Measurements from ENCODE around the gene NSD2. TPM values are rescaled to one million over a fixed set of nuclear protein-coding genes. Genes with fewer than 3 reads are reported as not detected.

The NSD2 gene
- total RNA-seq, 2 donors from 2014 or later, result 18.8 to 35.4 TPM

- ATAC-seq (ENCODE audit: insufficient number of reproducible peaks, low FRiP score, low read depth), result no peak
- no peak for DNase-seq (ENCODE audit: low spot score)
- Histone ChIP-seq H3K4me1 (ENCODE audit: control insufficient read depth in 1 of 2, low read depth in 2 of 2) (peaks cover 0 to 8% of the 10 kb centered on the region in 2 donors), H3K27me3 (replicated peaks; ENCODE audit: insufficient read depth) (no peaks in the 10 kb centered on the region), H3K9me3 (no peaks in the 10 kb centered on the region), H3K27ac (no peak overlapping the region), H3K4me3 (no peak overlapping the region), H3K36me3 (peaks cover 16% of the 10 kb centered on the region)
- no peak for TF ChIP-seq CTCF (IDR thresholded peaks at IDR 0.05)
Measured at GRCh38 chr4:1948232-1948631, 77.0 kb downstream of the NSD2 start.

- Histone ChIP-seq H3K9me3 (no peaks in the 10 kb centered on the region), H3K4me1 (ENCODE audit: control insufficient read depth in 1 of 2, low read depth in 2 of 2) (peaks cover 0 to 8% of the 10 kb centered on the region in 2 donors), H3K4me3 (no peak overlapping the region), H3K27ac (no peak overlapping the region), H3K27me3 (replicated peaks; ENCODE audit: insufficient read depth) (no peaks in the 10 kb centered on the region), H3K36me3 (peaks cover 23% of the 10 kb centered on the region)
- ATAC-seq (ENCODE audit: insufficient number of reproducible peaks, low FRiP score, low read depth), result no peak
- TF ChIP-seq CTCF (IDR thresholded peaks at IDR 0.05), result no peak
- no peak for DNase-seq (ENCODE audit: low spot score)
Measured at GRCh38 chr4:1948892-1949436, 77.8 kb downstream of the NSD2 start.

GRCh38 chr4:1950369-1950768 lies 79.2 kb downstream of the NSD2 start:
- no peak for ATAC-seq (ENCODE audit: insufficient number of reproducible peaks, low FRiP score, low read depth)
- Histone ChIP-seq H3K4me3 (no peak overlapping the region), H3K27me3 (replicated peaks; ENCODE audit: insufficient read depth) (no peaks in the 10 kb centered on the region), H3K36me3 (peaks cover 23% of the 10 kb centered on the region), H3K4me1 (ENCODE audit: control insufficient read depth in 1 of 2, low read depth in 2 of 2) (peaks cover 0 to 5% of the 10 kb centered on the region in 2 donors), H3K27ac (no peak overlapping the region), H3K9me3 (no peaks in the 10 kb centered on the region)
- no peak for TF ChIP-seq CTCF (IDR thresholded peaks at IDR 0.05)
- no peak for DNase-seq (ENCODE audit: low spot score)

GRCh38 chr4:1952058-1952700 lies 81.0 kb downstream of the NSD2 start:
- TF ChIP-seq CTCF (IDR thresholded peaks at IDR 0.05), result no peak
- peaks cover 23% of the 10 kb centered on the region for H3K36me3 ChIP-seq
- ATAC-seq (ENCODE audit: insufficient number of reproducible peaks, low FRiP score, low read depth), result no peak
- H3K9me3 ChIP-seq, result no peaks in the 10 kb centered on the region
- no peak for DNase-seq (ENCODE audit: low spot score)
- no peaks in the 10 kb centered on the region for H3K27me3 ChIP-seq (replicated peaks; ENCODE audit: insufficient read depth)
- H3K4me1 ChIP-seq (ENCODE audit: control insufficient read depth in 1 of 2, low read depth in 2 of 2), result no peaks in the 10 kb centered on the region
- H3K27ac ChIP-seq, result no peak overlapping the region
- H3K4me3 ChIP-seq, result no peak overlapping the region

GRCh38 chr4:1952719-1953118 lies 81.5 kb downstream of the NSD2 start:
- no peaks in the 10 kb centered on the region for H3K27me3 ChIP-seq (replicated peaks; ENCODE audit: insufficient read depth)
- no peaks in the 10 kb centered on the region for H3K9me3 ChIP-seq
- no peak for ATAC-seq (ENCODE audit: insufficient number of reproducible peaks, low FRiP score, low read depth)
- H3K27ac ChIP-seq, result no peak overlapping the region
- TF ChIP-seq CTCF (IDR thresholded peaks at IDR 0.05), result no peak
- peaks cover 26% of the 10 kb centered on the region for H3K36me3 ChIP-seq
- no peaks in the 10 kb centered on the region for H3K4me1 ChIP-seq (ENCODE audit: control insufficient read depth in 1 of 2, low read depth in 2 of 2)
- no peak overlapping the region for H3K4me3 ChIP-seq
- DNase-seq (ENCODE audit: low spot score), result no peak
